ENCODE data around the gene MARS1.

The MARS1 gene

GRCh38 chr12:57470970-57471656 is 16.8 kb upstream of the MARS1 start:
- H3K27me3 ChIP-seq, result peaks cover 3% of the 10 kb centered on the region; the same call in 1 of the 2 replicates
- H3K4me2 ChIP-seq, result no peak overlapping the region
- no peak overlapping the region for H3K27ac ChIP-seq
- peaks cover 65% of the 10 kb centered on the region for H3K36me3 ChIP-seq
- H3K4me3 ChIP-seq, result no peak overlapping the region
- H4K20me1 ChIP-seq, result no peaks in the 10 kb centered on the region
- peaks cover 15% of the 10 kb centered on the region for H3K4me1 ChIP-seq
- no peak for TF ChIP-seq Cebpa-rat (IDR thresholded peaks at IDR 0.05)
- no peak overlapping the region for H3K9ac ChIP-seq
- no peaks in the 10 kb centered on the region for H3K9me3 ChIP-seq

GRCh38 chr12:57471661-57472060 is 16.2 kb upstream of the MARS1 start:
- Histone ChIP-seq H4K20me1 (no peaks in the 10 kb centered on the region), H3K4me2 (no peak overlapping the region), H3K9me3 (no peaks in the 10 kb centered on the region), H3K27me3 (peaks cover 6% of the 10 kb centered on the region; the same call in 1 of the 2 replicates), H3K4me3 (no peak overlapping the region), H3K4me1 (peaks cover 20% of the 10 kb centered on the region), H3K27ac (no peak overlapping the region), H3K9ac (no peak overlapping the region), H3K36me3 (peaks cover 65% of the 10 kb centered on the region)
- TF ChIP-seq Cebpa-rat (IDR thresholded peaks at IDR 0.05), result no peak

- TF ChIP-seq Cebpa-rat (IDR thresholded peaks at IDR 0.05), result no peak
- Histone ChIP-seq H3K4me1 (peaks cover 27% of the 10 kb centered on the region), H4K20me1 (no peaks in the 10 kb centered on the region), H3K4me2 (no peak overlapping the region), H3K9ac (no peak overlapping the region), H3K9me3 (no peaks in the 10 kb centered on the region), H3K36me3 (peaks cover 65% of the 10 kb centered on the region), H3K27me3 (peaks cover 6% of the 10 kb centered on the region; the same call in 1 of the 2 replicates), H3K27ac (no peak overlapping the region), H3K4me3 (no peak overlapping the region)
Observed at GRCh38 chr12:57472391-57472790, 15.5 kb upstream of the MARS1 start.

GRCh38 chr12:57473392-57473791 is 14.5 kb upstream of the MARS1 start:
- no peaks in the 10 kb centered on the region for H3K9me3 ChIP-seq
- peaks cover 65% of the 10 kb centered on the region for H3K36me3 ChIP-seq
- H3K27ac ChIP-seq, result no peak overlapping the region
- no peak overlapping the region for H3K4me2 ChIP-seq
- peaks cover 37% of the 10 kb centered on the region for H3K4me1 ChIP-seq
- H3K9ac ChIP-seq, result no peak overlapping the region
- no peak for TF ChIP-seq Cebpa-rat (IDR thresholded peaks at IDR 0.05)
- no peaks in the 10 kb centered on the region for H4K20me1 ChIP-seq
- H3K4me3 ChIP-seq, result no peak overlapping the region
- H3K27me3 ChIP-seq, result peaks cover 6% of the 10 kb centered on the region; the same call in 1 of the 2 replicates

- TF ChIP-seq Cebpa-rat (IDR thresholded peaks at IDR 0.05), result no peak
- Histone ChIP-seq H3K9me3 (no peaks in the 10 kb centered on the region), H3K4me3 (no peak overlapping the region), H3K27me3 (peaks cover 6% of the 10 kb centered on the region; the same call in 1 of the 2 replicates), H3K4me2 (no peak overlapping the region), H3K9ac (no peak overlapping the region), H3K4me1 (peaks cover 42% of the 10 kb centered on the region), H3K27ac (no peak overlapping the region), H3K36me3 (peaks cover 65% of the 10 kb centered on the region), H4K20me1 (no peaks in the 10 kb centered on the region)
Observed at GRCh38 chr12:57473886-57474285, 14.0 kb upstream of the MARS1 start.

- Histone ChIP-seq H3K4me1 (peaks cover 48% of the 10 kb centered on the region), H3K36me3 (peaks cover 60% of the 10 kb centered on the region), H3K27ac (no peak overlapping the region), H3K4me3 (no peak overlapping the region), H3K27me3 (peaks cover 6% of the 10 kb centered on the region; the same call in 1 of the 2 replicates), H3K4me2 (0 out of 2 replicates have a peak overlapping the region, but pooled peaks have one; percentile 99), H4K20me1 (no peaks in the 10 kb centered on the region), H3K9me3 (no peaks in the 10 kb centered on the region), H3K9ac (no peak overlapping the region)
- no peak for TF ChIP-seq Cebpa-rat (IDR thresholded peaks at IDR 0.05)
Observed at GRCh38 chr12:57474430-57474829, 13.4 kb upstream of the MARS1 start.

GRCh38 chr12:57474862-57475261 is 13.0 kb upstream of the MARS1 start:
- Histone ChIP-seq H3K9me3 (no peaks in the 10 kb centered on the region), H3K4me1 (peaks cover 52% of the 10 kb centered on the region), H3K4me2 (0 out of 2 replicates have a peak overlapping the region, but pooled peaks have one; percentile 99), H4K20me1 (no peaks in the 10 kb centered on the region), H3K27ac (no peak overlapping the region), H3K4me3 (no peak overlapping the region), H3K9ac (no peak overlapping the region), H3K27me3 (peaks cover 6% of the 10 kb centered on the region; the same call in 1 of the 2 replicates), H3K36me3 (peaks cover 56% of the 10 kb centered on the region)
- no peak for TF ChIP-seq Cebpa-rat (IDR thresholded peaks at IDR 0.05)

- Histone ChIP-seq H3K36me3 (peaks cover 49% of the 10 kb centered on the region), H3K4me2 (peak overlapping the region; percentile 99), H3K9ac (peak overlapping the region; percentile 87), H4K20me1 (no peaks in the 10 kb centered on the region), H3K27me3 (peaks cover 6% of the 10 kb centered on the region; the same call in 1 of the 2 replicates), H3K27ac (peak overlapping the region; percentile 88), H3K4me1 (peaks cover 59% of the 10 kb centered on the region), H3K4me3 (peak overlapping the region; percentile 66), H3K9me3 (no peaks in the 10 kb centered on the region)
- TF ChIP-seq Cebpa-rat (IDR thresholded peaks at IDR 0.05), result no peak
Observed at GRCh38 chr12:57475271-57476161, 12.4 kb upstream of the MARS1 start.

GRCh38 chr12:57476162-57476992 is 11.5 kb upstream of the MARS1 start:
- peak overlapping the region; percentile 99 for H3K4me2 ChIP-seq
- no peaks in the 10 kb centered on the region for H4K20me1 ChIP-seq
- H3K27ac ChIP-seq, result peak overlapping the region; percentile 88
- H3K27me3 ChIP-seq, result peaks cover 6% of the 10 kb centered on the region; the same call in 1 of the 2 replicates
- TF ChIP-seq Cebpa-rat (IDR thresholded peaks at IDR 0.05), result no peak
- H3K36me3 ChIP-seq, result peaks cover 41% of the 10 kb centered on the region
- peak overlapping the region; percentile 87 for H3K9ac ChIP-seq
- no peaks in the 10 kb centered on the region for H3K9me3 ChIP-seq
- peaks cover 63% of the 10 kb centered on the region for H3K4me1 ChIP-seq
- peak overlapping the region; percentile 66 for H3K4me3 ChIP-seq

Measured in BLaER1 (cell line).